Activated B cell treated with CpG ODN at 0.5 μM for 24 hours (primary cell): Measurements from ENCODE around the gene UBE2QL1. TPM values are rescaled to one million over a fixed set of nuclear protein-coding genes. Genes with fewer than 3 reads are reported as not detected.

Experiments
- ATAC-seq: fragments of 200-7000 bp; cut with Tn5 transposase; one replicate; pipeline ENCODE4 v1.10.0; 2021; ENCODE audit warnings: low read depth, mild to moderate bottlenecking, moderate library complexity
- CTCF ChIA-PET: fragments of 350-600 bp; sonication (Branson Sonifier 250); formaldehyde crosslinking; loops from one replicate; lab custom pipeline; 2021; ENCODE audit warnings: antibody characterized with exemption; lab: Charles Lee
- POLR2A ChIA-PET: fragments of 350-600 bp; sonication (Branson Sonifier 250); formaldehyde crosslinking; loops from one replicate; lab custom pipeline; 2021; ENCODE audit warnings: antibody characterized with exemption; lab: Charles Lee
- DNase-seq: peaks from one replicate; pipeline ENCODE4 v3.0.0; 2022
- H3K27ac Mint-ChIP-seq: one replicate; pipeline ENCODE4 v1.8.0; 2020; ENCODE audit warnings: mixed read lengths
- H3K27me3 Mint-ChIP-seq: one replicate; pipeline ENCODE4 v1.8.0; 2021; ENCODE audit warnings: mixed read lengths
- H3K36me3 Mint-ChIP-seq: one replicate; pipeline ENCODE4 v1.8.0; 2021; ENCODE audit warnings: low read depth, mixed read lengths
- H3K4me1 Mint-ChIP-seq: one replicate; pipeline ENCODE4 v1.8.0; 2021; ENCODE audit warnings: mixed read lengths
- H3K4me3 Mint-ChIP-seq: one replicate; pipeline ENCODE4 v1.8.0; 2020; ENCODE audit warnings: mild to moderate bottlenecking, mixed read lengths
- H3K9me3 Mint-ChIP-seq: one replicate; pipeline ENCODE4 v1.8.0; 2020; ENCODE audit warnings: mixed read lengths
- intact Hi-C: fragments of 100-400 bp; cut with micrococcal nuclease; formaldehyde crosslinking; loops from one replicate; pipeline ENCODE4 v1.15.1; 2024
- total RNA-seq: library from RNA; stranded (reverse); gene quantifications from 2 replicates; pipeline ENCODE4 v1.2.3, GENCODE V29; 2022
- TF ChIP-seq, protein P1 (sequence below): fragments of 200-600 bp; IDR thresholded peaks from one replicate; pipeline ENCODE4 v1.8.0; 2022; ENCODE audit warnings: antibody characterized with exemption, mild to moderate bottlenecking

Gene UBE2QL1
- total RNA-seq, 1 donor from 2014 or later, result 1.2 TPM

GRCh38 chr5:6489643-6490185, 41.1 kb downstream of the UBE2QL1 start:
- no peaks in the 10 kb centered on the region for H3K36me3 Mint-ChIP-seq
- H3K27me3 Mint-ChIP-seq, result no peaks in the 10 kb centered on the region
- no peak for ATAC-seq
- H3K4me1 Mint-ChIP-seq, result peaks cover 39% of the 10 kb centered on the region
- H3K9me3 Mint-ChIP-seq, result no peaks in the 10 kb centered on the region
- TF ChIP-seq, protein P1, sequence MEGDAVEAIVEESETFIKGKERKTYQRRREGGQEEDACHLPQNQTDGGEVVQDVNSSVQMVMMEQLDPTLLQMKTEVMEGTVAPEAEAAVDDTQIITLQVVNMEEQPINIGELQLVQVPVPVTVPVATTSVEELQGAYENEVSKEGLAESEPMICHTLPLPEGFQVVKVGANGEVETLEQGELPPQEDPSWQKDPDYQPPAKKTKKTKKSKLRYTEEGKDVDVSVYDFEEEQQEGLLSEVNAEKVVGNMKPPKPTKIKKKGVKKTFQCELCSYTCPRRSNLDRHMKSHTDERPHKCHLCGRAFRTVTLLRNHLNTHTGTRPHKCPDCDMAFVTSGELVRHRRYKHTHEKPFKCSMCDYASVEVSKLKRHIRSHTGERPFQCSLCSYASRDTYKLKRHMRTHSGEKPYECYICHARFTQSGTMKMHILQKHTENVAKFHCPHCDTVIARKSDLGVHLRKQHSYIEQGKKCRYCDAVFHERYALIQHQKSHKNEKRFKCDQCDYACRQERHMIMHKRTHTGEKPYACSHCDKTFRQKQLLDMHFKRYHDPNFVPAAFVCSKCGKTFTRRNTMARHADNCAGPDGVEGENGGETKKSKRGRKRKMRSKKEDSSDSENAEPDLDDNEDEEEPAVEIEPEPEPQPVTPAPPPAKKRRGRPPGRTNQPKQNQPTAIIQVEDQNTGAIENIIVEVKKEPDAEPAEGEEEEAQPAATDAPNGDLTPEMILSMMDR, result no peak
- H3K27ac Mint-ChIP-seq, result no peak overlapping the region
- intact Hi-C loops, result loop anchor here (5.0 to 10.0 kb wide), 2 partner anchors 93 to 235 kb away; no protein-coding TSS in a partner anchor
- H3K4me3 Mint-ChIP-seq, result no peak overlapping the region
- ChIA-PET CTCF (no interaction called here), POLR2A (no interaction called here)
- no peak for DNase-seq

DNA sequence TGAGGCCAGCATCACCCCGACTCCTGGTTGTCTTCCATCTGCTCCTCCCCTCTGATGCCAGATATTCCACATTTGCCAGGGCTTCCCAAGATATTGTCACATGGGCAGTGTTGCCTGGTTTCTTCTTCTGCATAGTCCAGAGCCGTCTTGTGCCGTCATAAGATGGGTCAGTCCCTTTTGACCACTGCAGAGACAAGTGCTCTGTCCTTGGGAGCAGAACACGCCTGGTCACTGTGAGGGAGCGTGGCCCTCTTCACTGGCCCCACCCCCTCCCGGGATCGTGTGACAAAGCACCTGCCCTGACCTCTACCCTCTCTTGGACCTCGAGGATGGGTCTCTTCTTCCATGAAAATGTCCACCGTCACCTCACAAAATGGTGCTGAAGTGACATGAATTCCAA, 41.6 kb downstream of the UBE2QL1 start:
- H3K27ac Mint-ChIP-seq, result no peak overlapping the region
- no peak for DNase-seq
- POLR2A ChIA-PET, result no interaction called here

GRCh38 chr5:6490693-6491092, 42.0 kb downstream of the UBE2QL1 start:
- CTCF ChIA-PET, result no interaction called here
- no peaks in the 10 kb centered on the region for H3K36me3 Mint-ChIP-seq

More for the DNA sequence above, 41.6 kb downstream of the UBE2QL1 start:
- CTCF ChIA-PET, result no interaction called here
- Mint-ChIP-seq H3K4me1 (peaks cover 34% of the 10 kb centered on the region), H3K36me3 (no peaks in the 10 kb centered on the region), H3K9me3 (no peaks in the 10 kb centered on the region), H3K27me3 (no peaks in the 10 kb centered on the region), H3K4me3 (no peak overlapping the region)
- ATAC-seq, result no peak
- TF ChIP-seq, protein P1, result no peak
- intact Hi-C loops, result no loop called here

GRCh38 chr5:6491196-6491918, 42.7 kb downstream of the UBE2QL1 start:
- Mint-ChIP-seq H3K4me1 (peaks cover 24% of the 10 kb centered on the region), H3K36me3 (no peaks in the 10 kb centered on the region), H3K27me3 (no peaks in the 10 kb centered on the region), H3K27ac (no peak overlapping the region), H3K4me3 (no peak overlapping the region), H3K9me3 (no peaks in the 10 kb centered on the region)
- no peak for ATAC-seq
- TF ChIP-seq, protein P1, result no peak
- intact Hi-C loops, result no loop called here
- ChIA-PET POLR2A (no interaction called here), CTCF (no interaction called here)
- no peak for DNase-seq

More at GRCh38 chr5:6490693-6491092, 42.0 kb downstream of the UBE2QL1 start:
- POLR2A ChIA-PET, result no interaction called here
- DNase-seq (no peak), ATAC-seq (no peak)
- Mint-ChIP-seq H3K27me3 (no peaks in the 10 kb centered on the region), H3K27ac (no peak overlapping the region), H3K4me3 (no peak overlapping the region), H3K9me3 (no peaks in the 10 kb centered on the region), H3K4me1 (peaks cover 29% of the 10 kb centered on the region)
- intact Hi-C loops, result no loop called here
- TF ChIP-seq, protein P1, result no peak

- TF ChIP-seq, protein P1, result no peak
- POLR2A ChIA-PET, result no interaction called here
- Mint-ChIP-seq H3K27ac (no peak overlapping the region), H3K36me3 (no peaks in the 10 kb centered on the region), H3K9me3 (no peaks in the 10 kb centered on the region), H3K4me1 (peaks cover 19% of the 10 kb centered on the region), H3K27me3 (no peaks in the 10 kb centered on the region), H3K4me3 (no peak overlapping the region)
- intact Hi-C loops, result no loop called here
- CTCF ChIA-PET, result no interaction called here
- no peak for ATAC-seq
- DNase-seq, result no peak
These were observed 43.2 kb downstream of the UBE2QL1 start for GRCh38 chr5:6491919-6492290.
